CD4-positive, alpha-beta T cell treated with Interleukin-6 for 4 hours (primary cell): ENCODE results near the gene SLC2A5.
"Not testable (repeated sequence)": the region's sequence is repeated elsewhere in the genome, so short reads cannot be mapped to it uniquely, and the experiment has no call there.

ENCODE experiments used
- DNase-seq: peaks from one replicate; pipeline ENCODE4 v3.0.0-alpha.2; 2020; ENCODE audit warnings: mixed read lengths

SLC2A5 gene

GRCh38 chr1:9031484-9032259, 37.8 kb downstream of the SLC2A5 start:
- DNase-seq = no peak

- DNase-seq = not testable (repeated sequence)
Measured at GRCh38 chr1:9031077-9031476, 38.4 kb downstream of the SLC2A5 start.

- no peak for DNase-seq
Measured at GRCh38 chr1:9028921-9029705, 40.3 kb downstream of the SLC2A5 start.

GRCh38 chr1:9027307-9027706, 42.1 kb downstream of the SLC2A5 start:
- no peak for DNase-seq

- DNase-seq = no peak
Measured at GRCh38 chr1:9025449-9025848, 44.0 kb downstream of the SLC2A5 start.

- no peak for DNase-seq
Measured at GRCh38 chr1:9024837-9025236, 44.6 kb downstream of the SLC2A5 start.

- no peak for DNase-seq
Measured at GRCh38 chr1:9022773-9023172, 46.7 kb downstream of the SLC2A5 start.

- not testable (repeated sequence) for DNase-seq
Measured at GRCh38 chr1:9022026-9022738, 47.3 kb downstream of the SLC2A5 start.

- no peak for DNase-seq
Measured at GRCh38 chr1:9020305-9020704, 49.1 kb downstream of the SLC2A5 start.

GRCh38 chr1:9019896-9020295, 49.5 kb downstream of the SLC2A5 start:
- DNase-seq = no peak

GRCh38 chr1:9018333-9018732, 51.1 kb downstream of the SLC2A5 start:
- DNase-seq = no peak

- DNase-seq = no peak
Measured at GRCh38 chr1:9016455-9016854, 53.0 kb downstream of the SLC2A5 start.

- DNase-seq = no peak
Measured at GRCh38 chr1:9014475-9015375, 54.7 kb downstream of the SLC2A5 start.

- DNase-seq = no peak
Measured at GRCh38 chr1:9013819-9014218, 55.6 kb downstream of the SLC2A5 start.

- DNase-seq = no peak
Measured at GRCh38 chr1:9010781-9011323, 58.6 kb downstream of the SLC2A5 start.

GRCh38 chr1:9009438-9010370, 59.7 kb downstream of the SLC2A5 start:
- DNase-seq = peak; percentile 14

- no peak for DNase-seq
Measured at GRCh38 chr1:9008236-9008635, 61.2 kb downstream of the SLC2A5 start.

- no peak for DNase-seq
Measured at GRCh38 chr1:9006956-9007615, 62.3 kb downstream of the SLC2A5 start.

- no peak for DNase-seq
Measured at GRCh38 chr1:9005395-9005708, 64.1 kb downstream of the SLC2A5 start.

GRCh38 chr1:9004700-9005394, 64.6 kb downstream of the SLC2A5 start:
- peak; percentile 86 for DNase-seq
